HG03135 (cell line): ENCODE results near the gene ANKRD18B.
"Not testable (repeated sequence)": the region's sequence is repeated elsewhere in the genome, so short reads cannot be mapped to it uniquely, and the experiment has no call there.

Experiments used
- ATAC-seq: cut with Tn5 transposase; IDR thresholded peaks from one replicate; pipeline ENCODE4 v1.9.1; 2021; ENCODE audit warnings: mild to moderate bottlenecking, moderate library complexity; ENCODE audit not compliant: unreplicated experiment

The ANKRD18B gene

DNA sequence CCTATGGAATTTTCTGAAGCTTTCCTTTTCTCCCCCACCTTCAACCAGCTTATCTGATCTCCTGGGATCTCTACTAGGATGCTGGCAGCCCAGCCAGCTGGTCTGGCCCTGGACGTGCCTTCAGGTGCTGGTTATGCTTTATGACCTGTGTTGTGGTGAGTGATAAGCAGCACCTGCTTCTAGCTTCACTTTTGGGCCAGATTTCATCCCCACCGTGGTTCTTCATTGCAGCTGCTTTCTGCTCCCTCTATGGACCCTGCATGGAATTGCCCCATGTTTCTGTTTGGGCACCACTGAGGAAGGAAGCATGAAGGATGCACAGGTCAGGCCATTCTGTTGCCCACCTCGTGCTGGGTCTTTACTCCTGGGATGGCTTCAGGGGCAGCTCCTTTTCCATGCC lies 80.2 kb downstream of the ANKRD18B start:
- not testable (repeated sequence) for ATAC-seq

DNA sequence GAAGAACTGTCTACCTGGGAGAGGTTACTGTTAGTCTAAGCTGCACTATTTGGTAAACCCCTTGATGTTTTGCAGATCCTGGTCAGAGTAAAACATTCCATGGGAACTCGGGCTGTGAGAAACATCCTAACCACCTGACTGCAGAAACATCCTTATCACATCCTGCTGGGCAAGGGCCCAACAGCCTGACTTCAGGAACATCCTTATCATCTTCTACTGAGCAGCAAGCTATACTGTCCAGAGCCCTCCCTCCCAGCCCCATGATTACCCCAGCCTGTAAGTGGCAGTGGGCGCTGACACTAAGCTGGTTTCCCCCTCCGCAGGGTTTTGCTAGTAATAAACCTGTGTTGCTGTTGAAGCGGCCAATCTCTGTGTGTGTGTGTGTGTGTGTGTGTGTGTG lies 80.9 kb downstream of the ANKRD18B start:
- ATAC-seq = not testable (repeated sequence)

DNA sequence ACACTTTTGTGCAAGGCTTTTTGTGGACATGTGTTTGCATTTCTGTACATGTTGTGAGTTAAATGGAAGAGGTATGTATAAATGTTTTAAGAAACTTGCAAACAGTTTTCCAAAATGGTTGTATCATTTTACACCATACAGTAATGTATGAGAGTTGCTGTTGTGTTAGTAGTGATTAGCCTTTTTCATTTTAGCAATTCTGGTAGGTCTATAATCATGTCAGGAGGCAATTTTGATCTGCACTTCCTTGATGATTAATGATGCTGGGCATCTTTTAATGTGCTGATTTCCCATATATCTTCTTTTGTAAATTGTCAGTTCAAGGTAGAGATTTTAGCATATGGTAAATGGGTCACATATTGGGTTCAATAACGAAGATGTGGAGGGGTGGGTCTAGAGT lies 87.3 kb downstream of the ANKRD18B start:
- no peak for ATAC-seq

DNA sequence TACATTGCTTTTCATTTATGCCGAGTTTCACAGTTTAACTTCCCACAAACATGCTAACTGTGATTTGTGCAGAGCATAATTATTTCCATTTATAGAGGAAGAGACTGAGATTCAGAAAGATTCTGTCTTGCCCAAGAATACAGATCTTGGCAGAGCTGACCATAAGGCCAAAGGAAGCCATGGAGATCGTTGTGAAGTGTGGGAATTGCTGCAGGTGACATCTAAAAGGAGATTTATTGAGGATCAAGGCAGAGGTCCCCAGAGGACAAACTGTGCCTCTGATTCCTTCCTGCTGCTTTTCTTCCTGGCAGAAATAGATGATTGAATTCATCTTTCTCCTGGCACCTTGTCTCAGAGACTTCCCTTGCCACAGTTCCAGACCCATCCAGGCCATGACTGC lies 88.4 kb downstream of the ANKRD18B start:
- ATAC-seq = not testable (repeated sequence)

DNA sequence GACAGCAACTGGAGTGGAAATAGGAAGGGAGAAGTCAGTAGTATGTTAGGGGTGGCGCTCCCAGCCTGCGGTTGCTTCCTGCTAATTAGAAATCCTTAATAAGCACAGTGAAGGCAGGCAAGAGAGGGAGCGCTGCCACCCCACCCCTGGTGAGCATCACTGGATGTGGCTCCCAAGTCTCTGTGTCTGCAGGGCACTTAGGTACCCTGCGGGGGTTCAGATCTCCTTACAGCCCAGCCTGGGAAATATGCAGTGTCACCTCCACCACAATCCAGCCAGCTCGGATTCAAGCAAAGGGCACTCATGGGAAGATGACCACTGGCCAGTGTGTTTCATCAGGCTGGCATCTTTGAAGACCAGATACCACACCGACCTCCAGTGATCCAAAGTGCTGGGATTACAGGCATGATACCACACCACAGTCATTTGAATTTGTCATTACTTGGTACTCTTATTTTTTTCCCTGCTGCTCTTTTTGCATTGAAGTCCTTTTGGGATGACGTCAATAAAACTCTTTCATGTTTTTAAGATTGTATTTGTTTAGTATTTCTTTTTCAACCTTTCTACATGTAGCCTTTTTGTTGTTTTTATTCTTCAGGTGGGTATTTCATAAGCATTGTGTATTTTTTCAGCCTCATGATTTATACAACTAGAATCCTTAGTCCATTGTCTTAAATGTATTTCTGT lies 90.1 kb downstream of the ANKRD18B start:
- ATAC-seq = no peak

DNA sequence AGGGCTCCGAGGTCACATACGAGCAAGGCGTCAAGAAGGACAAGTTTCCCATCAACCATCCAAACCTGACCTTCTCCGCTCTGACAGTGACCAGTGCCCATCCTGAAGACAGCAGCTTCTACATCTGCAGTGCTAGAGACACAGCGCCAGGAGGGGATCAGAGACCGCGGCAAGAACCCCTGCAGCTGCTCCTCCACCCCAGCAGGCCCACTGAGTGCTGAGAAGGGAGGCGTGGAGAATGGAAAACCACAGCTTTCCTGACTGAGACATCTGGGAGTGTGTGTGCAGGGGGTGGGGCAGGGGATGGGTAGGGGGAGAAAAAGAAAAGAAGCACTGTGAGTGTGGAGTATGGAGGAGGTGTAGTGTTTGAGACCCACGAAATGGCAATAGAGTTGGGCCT lies 94.3 kb downstream of the ANKRD18B start:
- ATAC-seq = not testable (repeated sequence)

DNA sequence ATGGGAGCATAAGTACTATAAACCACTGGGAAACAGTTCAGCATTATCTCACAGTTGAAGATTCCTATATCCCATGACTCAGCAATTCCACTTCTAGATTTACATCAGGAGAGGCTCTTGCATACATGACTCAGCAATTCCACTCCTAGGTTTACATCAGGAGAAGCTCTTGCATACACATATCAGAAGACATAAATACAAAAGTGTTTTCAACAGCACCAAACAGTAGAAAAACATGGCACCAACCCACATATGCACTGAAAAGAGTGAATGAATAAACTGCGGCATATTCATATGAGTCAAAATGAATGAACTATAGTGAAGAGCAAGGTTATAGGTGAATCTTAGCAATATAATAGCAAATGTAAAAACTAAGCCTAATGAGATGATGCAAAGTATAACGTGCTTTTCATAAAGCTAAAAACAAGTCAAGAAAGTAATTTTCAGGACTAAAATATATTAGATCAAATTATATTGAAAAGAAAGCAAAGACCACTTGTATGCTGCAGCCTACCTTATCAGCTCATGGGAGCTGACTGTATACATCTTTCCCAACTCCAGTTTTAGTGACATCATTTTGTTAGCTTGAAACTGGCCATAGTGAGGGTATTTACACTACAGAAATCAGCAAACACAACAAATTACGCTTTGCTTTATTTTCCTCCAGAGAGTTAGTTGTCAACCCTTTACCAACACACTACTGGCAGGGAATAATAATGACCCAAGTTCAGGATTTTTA lies 95.8 kb downstream of the ANKRD18B start:
- ATAC-seq = no peak

DNA sequence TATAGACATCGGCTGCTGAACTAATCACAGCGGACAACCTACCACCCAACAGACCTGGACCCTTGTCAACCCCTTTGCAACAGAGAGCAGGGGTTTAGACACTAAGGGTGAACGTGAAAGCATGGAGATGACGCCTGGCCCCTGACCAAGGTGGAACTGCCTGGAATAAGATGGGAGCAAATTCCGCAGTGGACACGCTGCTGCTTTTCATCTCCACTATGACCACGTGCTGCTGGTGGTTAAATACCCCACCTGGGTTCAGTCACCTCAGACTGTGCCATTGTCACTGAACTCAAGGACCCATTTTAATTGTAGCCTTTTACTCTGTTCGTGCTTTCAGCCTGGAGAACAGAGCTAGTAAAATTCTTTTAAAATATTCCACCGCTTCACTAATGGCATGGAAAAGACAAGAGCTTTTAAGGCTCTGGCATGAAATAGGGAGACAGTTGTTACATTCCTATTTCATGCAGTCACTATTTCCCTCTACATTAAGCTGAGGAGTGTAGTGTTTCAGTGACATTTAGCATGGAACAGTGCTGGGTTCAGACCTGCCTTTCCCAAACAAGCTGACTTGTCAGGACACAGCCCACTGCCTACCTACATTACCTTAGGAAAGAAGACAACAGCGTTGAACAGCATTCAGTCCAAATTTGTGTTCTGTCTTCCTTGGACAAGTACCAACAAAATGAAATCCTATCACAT lies 96.8 kb downstream of the ANKRD18B start:
- no peak for ATAC-seq
